ENCODE data around the gene IP6K1.

- TF ChIP-seq POLR2AphosphoS5 (IDR thresholded peaks at IDR 0.05): no peak
- TF ChIP-seq POLR2A (IDR thresholded peaks at IDR 0.05): no peak
Measured at GRCh38 chr3:49701388-49702077, 84.8 kb downstream of the IP6K1 start.
